ENCODE measurements around the gene OTUD7B. TPM values are rescaled to one million over a fixed set of nuclear protein-coding genes. Genes with fewer than 3 reads are reported as not detected.

The OTUD7B gene
- total RNA-seq, 3 donors from 2014 or later, result 39.2 to 52.7 (median 49.3) TPM

DNA sequence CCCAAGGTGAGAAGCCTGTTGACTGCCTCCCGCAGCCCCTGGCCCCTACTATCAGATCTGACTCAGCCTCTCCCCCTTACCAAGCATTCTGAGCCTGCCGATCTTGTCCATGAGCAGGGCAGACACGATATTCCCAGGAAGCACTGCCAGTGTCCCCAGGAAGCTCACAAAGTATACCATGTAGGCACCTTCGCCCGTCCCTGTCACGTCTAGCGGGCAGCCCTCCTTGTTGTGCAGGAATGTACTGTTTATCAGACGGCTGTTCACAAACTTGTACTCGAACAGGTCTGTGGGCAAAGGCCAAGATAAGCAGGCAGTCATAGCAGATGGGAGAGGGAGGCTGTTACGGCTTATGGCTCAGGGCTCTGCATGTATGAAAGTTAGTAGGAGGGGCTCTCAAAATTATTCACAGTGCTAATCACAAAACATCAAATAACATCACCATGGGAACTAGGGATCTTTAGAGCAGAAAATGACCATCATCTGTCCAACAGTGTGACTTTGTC is 103.9 kb downstream of the OTUD7B start:
- Histone ChIP-seq H3K9me3 (no peaks in the 10 kb centered on the region), H3K4me3 (no peak overlapping the region), H3K4me1 (ENCODE audit: low read depth) (no peaks in the 10 kb centered on the region), H3K36me3 (ENCODE audit: low read depth) (no peaks in the 10 kb centered on the region)
- ATAC-seq (no peak), DNase-seq (no peak)
- intact Hi-C loops (cut with DNase I, micrococcal nuclease), result no loop called here
- TF ChIP-seq, protein P1, sequence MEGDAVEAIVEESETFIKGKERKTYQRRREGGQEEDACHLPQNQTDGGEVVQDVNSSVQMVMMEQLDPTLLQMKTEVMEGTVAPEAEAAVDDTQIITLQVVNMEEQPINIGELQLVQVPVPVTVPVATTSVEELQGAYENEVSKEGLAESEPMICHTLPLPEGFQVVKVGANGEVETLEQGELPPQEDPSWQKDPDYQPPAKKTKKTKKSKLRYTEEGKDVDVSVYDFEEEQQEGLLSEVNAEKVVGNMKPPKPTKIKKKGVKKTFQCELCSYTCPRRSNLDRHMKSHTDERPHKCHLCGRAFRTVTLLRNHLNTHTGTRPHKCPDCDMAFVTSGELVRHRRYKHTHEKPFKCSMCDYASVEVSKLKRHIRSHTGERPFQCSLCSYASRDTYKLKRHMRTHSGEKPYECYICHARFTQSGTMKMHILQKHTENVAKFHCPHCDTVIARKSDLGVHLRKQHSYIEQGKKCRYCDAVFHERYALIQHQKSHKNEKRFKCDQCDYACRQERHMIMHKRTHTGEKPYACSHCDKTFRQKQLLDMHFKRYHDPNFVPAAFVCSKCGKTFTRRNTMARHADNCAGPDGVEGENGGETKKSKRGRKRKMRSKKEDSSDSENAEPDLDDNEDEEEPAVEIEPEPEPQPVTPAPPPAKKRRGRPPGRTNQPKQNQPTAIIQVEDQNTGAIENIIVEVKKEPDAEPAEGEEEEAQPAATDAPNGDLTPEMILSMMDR (IDR thresholded peaks at IDR 0.05), result no peak

DNA sequence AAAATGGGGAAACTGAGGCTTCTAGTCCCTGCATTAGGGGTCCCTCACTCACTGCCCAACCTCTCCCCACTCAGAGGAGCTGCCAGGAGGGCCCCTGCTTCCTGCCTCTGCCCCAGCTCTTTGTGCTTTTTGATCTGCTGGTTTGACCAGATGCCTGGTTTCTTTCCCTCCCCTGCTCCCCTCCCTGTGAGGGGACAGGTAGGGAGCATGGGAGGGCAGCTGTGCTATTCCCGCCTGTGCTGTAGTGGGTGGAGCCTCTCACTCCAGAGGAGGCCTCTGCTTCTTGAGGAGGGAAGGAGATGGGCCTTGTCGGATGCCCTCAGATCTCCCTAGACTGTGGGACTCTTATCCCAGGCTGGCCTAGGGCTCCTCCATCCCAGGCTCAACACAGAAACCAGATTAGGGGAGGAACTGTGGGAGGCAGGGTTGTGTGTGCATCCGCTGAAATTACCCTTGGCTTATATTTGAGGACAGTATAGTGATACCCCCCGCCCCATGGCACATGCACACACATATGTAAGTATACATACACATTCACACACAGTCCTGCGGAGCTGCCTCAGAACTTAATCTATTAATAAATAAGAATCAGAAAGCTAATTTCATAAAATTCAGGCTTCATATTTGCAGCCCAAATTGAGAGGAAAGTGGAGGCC is 106.6 kb downstream of the OTUD7B start:
- DNase-seq (no peak), ATAC-seq (no peak)
- peaks cover 5% of the 10 kb centered on the region for H3K4me1 ChIP-seq (ENCODE audit: low read depth)
- H3K9me3 ChIP-seq, result no peaks in the 10 kb centered on the region
- intact Hi-C loops (cut with DNase I, micrococcal nuclease), result no loop called here
- TF ChIP-seq, protein P1 (IDR thresholded peaks at IDR 0.05), result no peak
- H3K4me3 ChIP-seq, result no peak overlapping the region
- no peaks in the 10 kb centered on the region for H3K36me3 ChIP-seq (ENCODE audit: low read depth)

DNA sequence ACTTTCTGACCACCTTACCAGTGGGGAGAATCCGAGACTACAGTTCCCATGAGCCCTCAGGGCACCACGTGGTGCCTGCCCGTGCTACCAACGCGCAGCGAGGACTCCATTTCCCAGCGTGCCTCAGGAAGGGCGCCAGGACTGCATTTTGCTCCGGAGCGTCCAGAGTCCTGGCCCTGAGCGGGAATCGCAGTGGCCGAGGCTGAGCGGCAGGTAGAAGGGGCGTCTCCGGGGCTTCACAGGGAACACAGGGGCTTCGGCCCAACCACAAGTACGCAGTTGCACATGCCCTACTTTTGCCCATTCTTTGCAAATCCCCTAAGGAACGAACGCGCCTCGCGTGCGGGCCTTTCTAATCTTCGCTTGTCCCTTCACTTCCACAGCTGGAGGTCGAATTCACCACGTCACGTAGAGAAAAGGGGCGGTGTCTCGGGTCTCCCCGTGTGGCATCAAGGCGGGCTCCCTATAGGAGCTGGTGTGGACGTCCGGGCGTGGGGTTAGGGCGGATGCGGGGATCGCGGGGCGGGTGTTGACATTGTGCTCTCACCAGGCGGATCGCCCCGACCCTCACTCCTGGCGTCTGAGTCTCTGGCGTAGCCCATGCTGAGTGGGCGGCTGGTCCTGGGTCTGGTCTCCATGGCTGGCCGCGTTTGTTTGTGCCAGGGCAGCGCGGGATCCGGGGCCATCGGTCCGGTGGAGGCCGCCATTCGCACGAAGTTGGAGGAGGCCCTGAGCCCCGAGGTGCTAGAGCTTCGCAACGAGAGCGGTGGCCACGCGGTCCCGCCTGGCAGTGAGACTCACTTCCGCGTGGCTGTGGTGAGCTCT is 110.9 kb downstream of the OTUD7B start, which contains the start of gene BOLA1:
Gene BOLA1, plus strand, starts transcription at position 109 of the 825 bp plus-strand sequence. Its CDS starts 492 bp downstream, at position 601.
- intact Hi-C loops (cut with DNase I, micrococcal nuclease), result no loop called here
- H3K36me3 ChIP-seq (ENCODE audit: low read depth), result no peaks in the 10 kb centered on the region
- no peaks in the 10 kb centered on the region for H3K9me3 ChIP-seq
- TF ChIP-seq, protein P1 (IDR thresholded peaks at IDR 0.05), result no peak
- DNase-seq, result peak; percentile 93 to 94 (median 94)
- H3K4me3 ChIP-seq, result peak within 1 kb of the TSS; percentile 20
- H3K4me1 ChIP-seq (ENCODE audit: low read depth), result peaks cover 5% of the 10 kb centered on the region
- ATAC-seq, result peak; percentile 100

DNA sequence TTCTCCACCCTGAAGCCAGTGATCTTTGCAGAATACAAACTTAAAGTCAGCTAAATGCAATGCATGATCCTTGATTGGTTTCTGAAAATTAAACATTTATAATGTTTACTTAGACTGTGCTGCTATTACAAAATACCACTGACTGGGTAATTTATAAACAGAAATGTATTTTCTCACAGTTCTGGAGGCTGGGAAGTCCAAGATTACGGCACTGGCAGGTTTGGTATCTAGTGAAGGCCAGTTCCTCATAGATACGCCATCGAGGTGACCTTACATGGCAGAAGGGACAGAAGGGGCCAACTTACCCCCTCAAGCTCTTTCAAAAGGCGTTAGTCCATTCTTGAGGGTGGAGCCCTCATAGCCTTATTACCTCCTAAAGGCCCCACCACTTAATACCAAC is 114.0 kb downstream of the OTUD7B start:
- H3K36me3 ChIP-seq (ENCODE audit: low read depth), result no peaks in the 10 kb centered on the region
- no peak for DNase-seq
- intact Hi-C loops (cut with DNase I, micrococcal nuclease), result no loop called here
- ATAC-seq, result no peak
- TF ChIP-seq, protein P1 (IDR thresholded peaks at IDR 0.05), result no peak
- H3K9me3 ChIP-seq, result no peaks in the 10 kb centered on the region
- no peak overlapping the region for H3K4me3 ChIP-seq
- peaks cover 5% of the 10 kb centered on the region for H3K4me1 ChIP-seq (ENCODE audit: low read depth)

DNA sequence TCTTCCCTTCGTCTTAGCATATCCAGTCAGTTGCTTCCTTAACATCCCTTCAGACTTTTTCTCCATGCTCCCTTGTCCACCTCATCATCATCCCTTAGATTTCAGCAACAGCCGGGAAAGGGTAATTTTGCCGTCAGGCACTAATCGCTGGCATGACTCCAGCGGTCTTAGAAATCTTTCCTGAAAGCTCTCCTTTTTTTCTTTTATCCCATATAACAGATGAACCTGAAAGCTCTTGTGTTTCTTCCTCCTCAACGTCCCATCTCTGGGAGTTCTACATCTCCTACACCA is 121.6 kb downstream of the OTUD7B start:
- DNase-seq, result peak in 1 of 3 donors; percentile 42

More for the DNA sequence above, 121.6 kb downstream of the OTUD7B start:
- Histone ChIP-seq H3K4me3 (no peak overlapping the region), H3K4me1 (ENCODE audit: low read depth) (peaks cover 12% of the 10 kb centered on the region), H3K9me3 (no peaks in the 10 kb centered on the region), H3K36me3 (ENCODE audit: low read depth) (peaks cover 4% of the 10 kb centered on the region)
- ATAC-seq, result no peak
- intact Hi-C loops (cut with DNase I, micrococcal nuclease), result no loop called here
- TF ChIP-seq, protein P1 (IDR thresholded peaks at IDR 0.05), result no peak
